Measurements from ENCODE around the gene FOXN1.

Gene FOXN1

DNA sequence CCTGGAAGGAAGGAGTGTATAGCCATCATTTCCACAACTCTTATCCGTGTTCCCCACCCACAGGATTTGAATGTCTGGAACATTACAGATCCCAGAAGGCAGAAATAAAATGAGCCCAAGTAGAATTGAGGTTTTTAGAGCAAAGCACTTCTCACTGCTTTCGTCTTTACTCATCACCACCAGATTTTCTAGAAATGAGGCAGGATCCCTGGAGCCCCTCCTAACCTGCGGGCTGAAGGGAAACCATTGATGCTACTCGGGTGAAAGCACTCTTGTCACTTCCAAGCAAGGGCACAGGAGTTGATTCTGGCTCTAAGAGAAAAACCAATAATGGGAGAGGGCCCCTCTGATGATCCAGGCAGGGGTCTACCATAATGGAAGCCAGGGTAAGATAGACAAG lies 73.4 kb downstream of the FOXN1 start:
- no peaks in the 10 kb centered on the region for H3K9me3 ChIP-seq (ENCODE audit: insufficient read depth, low read length)
- no peak for TF ChIP-seq SUZ12 (IDR thresholded peaks at IDR 0.05; ENCODE audit: extremely low read depth, insufficient read depth, insufficient read length)
- TF ChIP-seq YY1 (IDR thresholded peaks at IDR 0.05; ENCODE audit: insufficient read depth, insufficient read length): no peak
- no peak for TF ChIP-seq ZNF274 (IDR thresholded peaks at IDR 0.05; ENCODE audit: low read depth, low read length)
- peaks cover 12% of the 10 kb centered on the region for H3K4me1 ChIP-seq (ENCODE audit: insufficient read depth, insufficient read length)
- H3K9ac ChIP-seq (ENCODE audit: insufficient read length, low read depth): no peak overlapping the region
- H3K27me3 ChIP-seq (ENCODE audit: insufficient read depth, insufficient read length): no peaks in the 10 kb centered on the region
- no peak overlapping the region for H3K4me3 ChIP-seq (ENCODE audit: insufficient read length, low read depth)
- H3K36me3 ChIP-seq (ENCODE audit: insufficient read depth, insufficient read length, low read length): peaks cover 79% of the 10 kb centered on the region
- no peak for DNase-seq (ENCODE audit: low read depth, low spot score)

DNA sequence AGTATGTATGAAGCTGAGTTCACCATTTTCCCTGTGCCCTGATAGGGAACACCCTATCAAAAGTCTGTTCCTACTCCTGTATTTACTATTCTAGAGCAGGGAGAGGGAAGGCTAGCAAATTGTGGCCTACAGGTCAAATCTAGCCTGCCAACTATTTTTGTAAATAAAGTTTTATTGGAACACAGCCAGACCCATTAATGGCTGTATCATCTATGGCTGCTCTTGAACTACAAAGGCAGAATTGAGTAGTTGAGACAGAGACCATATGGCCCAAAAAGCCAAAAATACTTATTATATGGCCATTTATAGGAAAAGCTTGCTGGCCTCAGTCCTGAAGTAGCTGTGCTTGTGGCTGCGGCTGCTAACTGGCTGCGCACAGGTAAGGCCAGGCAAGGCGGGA lies 74.8 kb downstream of the FOXN1 start:
- H3K9me3 ChIP-seq (ENCODE audit: insufficient read depth, low read length): no peaks in the 10 kb centered on the region

DNA sequence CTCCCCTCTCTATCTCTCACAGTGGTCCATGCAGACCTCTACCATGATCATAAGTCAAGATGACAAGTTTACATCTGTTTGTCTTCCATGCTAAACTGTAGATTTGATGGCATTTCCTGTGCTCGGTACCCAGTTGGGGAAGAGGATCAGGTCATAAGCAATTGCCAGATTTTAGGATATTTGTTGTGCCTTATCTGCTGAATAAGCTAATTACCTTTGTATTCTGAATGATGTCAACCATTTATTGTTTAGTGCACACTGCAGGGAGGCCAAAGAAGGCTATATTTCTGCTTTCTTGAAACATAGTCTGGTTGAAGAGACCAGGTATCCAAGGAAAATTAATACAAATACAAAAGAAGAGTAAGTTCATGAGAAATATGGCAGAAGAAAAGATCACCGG lies 76.4 kb downstream of the FOXN1 start:
- Histone ChIP-seq H3K36me3 (ENCODE audit: insufficient read depth, insufficient read length, low read length) (peaks cover 91% of the 10 kb centered on the region), H3K27me3 (ENCODE audit: insufficient read depth, insufficient read length) (no peaks in the 10 kb centered on the region), H3K9ac (ENCODE audit: insufficient read length, low read depth) (no peak overlapping the region), H3K9me3 (ENCODE audit: insufficient read depth, low read length) (no peaks in the 10 kb centered on the region), H3K4me1 (ENCODE audit: insufficient read depth, insufficient read length) (no peaks in the 10 kb centered on the region), H3K4me3 (ENCODE audit: insufficient read length, low read depth) (no peak overlapping the region)
- TF ChIP-seq YY1 (IDR thresholded peaks at IDR 0.05; ENCODE audit: insufficient read depth, insufficient read length) (no peak), SUZ12 (IDR thresholded peaks at IDR 0.05; ENCODE audit: extremely low read depth, insufficient read depth, insufficient read length) (no peak), ZNF274 (IDR thresholded peaks at IDR 0.05; ENCODE audit: low read depth, low read length) (no peak)
- no peak for DNase-seq (ENCODE audit: low read depth, low spot score)

More for the DNA sequence above, 74.8 kb downstream of the FOXN1 start:
- no peak for DNase-seq (ENCODE audit: low read depth, low spot score)
- Histone ChIP-seq H3K9ac (ENCODE audit: insufficient read length, low read depth) (no peak overlapping the region), H3K4me3 (ENCODE audit: insufficient read length, low read depth) (no peak overlapping the region), H3K27me3 (ENCODE audit: insufficient read depth, insufficient read length) (no peaks in the 10 kb centered on the region), H3K4me1 (ENCODE audit: insufficient read depth, insufficient read length) (peaks cover 3% of the 10 kb centered on the region), H3K36me3 (ENCODE audit: insufficient read depth, insufficient read length, low read length) (peaks cover 85% of the 10 kb centered on the region)
- TF ChIP-seq SUZ12 (IDR thresholded peaks at IDR 0.05; ENCODE audit: extremely low read depth, insufficient read depth, insufficient read length) (no peak), YY1 (IDR thresholded peaks at IDR 0.05; ENCODE audit: insufficient read depth, insufficient read length) (no peak), ZNF274 (IDR thresholded peaks at IDR 0.05; ENCODE audit: low read depth, low read length) (no peak)

DNA sequence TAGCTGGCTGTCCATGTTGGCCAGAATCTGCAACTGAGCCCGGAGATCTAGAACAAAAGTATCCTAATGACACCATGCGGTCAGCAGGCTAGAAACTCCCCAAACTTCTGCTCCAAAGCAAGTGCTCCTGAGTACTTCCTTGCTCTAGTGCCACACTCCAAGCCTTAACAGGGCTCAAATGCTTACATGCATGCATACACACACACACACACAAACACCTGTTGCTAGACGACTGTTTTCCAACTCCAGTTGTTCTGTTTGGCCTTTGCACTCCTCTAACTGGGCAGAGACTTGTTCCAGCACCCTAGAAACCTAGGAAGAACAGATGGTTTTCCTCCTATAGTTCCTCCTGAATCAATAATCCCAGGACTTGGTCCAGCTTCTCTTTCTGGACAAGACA lies 78.3 kb downstream of the FOXN1 start:
- Histone ChIP-seq H3K27me3 (ENCODE audit: insufficient read depth, insufficient read length) (no peaks in the 10 kb centered on the region), H3K9me3 (ENCODE audit: insufficient read depth, low read length) (no peaks in the 10 kb centered on the region), H3K36me3 (ENCODE audit: insufficient read depth, insufficient read length, low read length) (peaks cover 86% of the 10 kb centered on the region), H3K4me3 (ENCODE audit: insufficient read length, low read depth) (no peak overlapping the region), H3K9ac (ENCODE audit: insufficient read length, low read depth) (no peak overlapping the region), H3K4me1 (ENCODE audit: insufficient read depth, insufficient read length) (no peaks in the 10 kb centered on the region)
- TF ChIP-seq YY1 (IDR thresholded peaks at IDR 0.05; ENCODE audit: insufficient read depth, insufficient read length) (no peak), ZNF274 (IDR thresholded peaks at IDR 0.05; ENCODE audit: low read depth, low read length) (no peak), SUZ12 (IDR thresholded peaks at IDR 0.05; ENCODE audit: extremely low read depth, insufficient read depth, insufficient read length) (no peak)
- DNase-seq (ENCODE audit: low read depth, low spot score): no peak

DNA sequence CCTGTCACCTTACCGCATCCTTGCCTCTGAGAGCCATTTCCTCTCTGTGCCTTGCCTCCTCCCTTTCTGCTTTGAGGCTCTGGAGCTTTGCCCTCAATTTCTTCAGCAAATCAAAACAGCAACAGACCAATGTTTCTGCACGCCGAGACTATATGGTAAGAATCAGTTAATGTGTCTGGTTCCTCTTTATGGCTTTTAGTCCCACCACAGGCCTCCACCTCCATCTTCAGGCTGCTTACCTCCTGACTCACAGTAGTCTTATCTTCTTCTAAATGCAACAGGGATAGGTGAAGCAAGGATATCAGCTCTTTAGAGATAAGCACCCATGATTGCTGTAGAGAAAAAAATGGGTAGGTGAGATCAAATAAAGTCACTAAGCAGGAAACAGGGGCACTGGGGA lies 79.7 kb downstream of the FOXN1 start:
- H3K27me3 ChIP-seq (ENCODE audit: insufficient read depth, insufficient read length): no peaks in the 10 kb centered on the region
- peaks cover 82% of the 10 kb centered on the region for H3K36me3 ChIP-seq (ENCODE audit: insufficient read depth, insufficient read length, low read length)
- no peak overlapping the region for H3K9ac ChIP-seq (ENCODE audit: insufficient read length, low read depth)
- no peaks in the 10 kb centered on the region for H3K4me1 ChIP-seq (ENCODE audit: insufficient read depth, insufficient read length)
- H3K4me3 ChIP-seq (ENCODE audit: insufficient read length, low read depth): no peak overlapping the region
- TF ChIP-seq YY1 (IDR thresholded peaks at IDR 0.05; ENCODE audit: insufficient read depth, insufficient read length) (no peak), SUZ12 (IDR thresholded peaks at IDR 0.05; ENCODE audit: extremely low read depth, insufficient read depth, insufficient read length) (no peak), ZNF274 (IDR thresholded peaks at IDR 0.05; ENCODE audit: low read depth, low read length) (no peak)
- no peak for DNase-seq (ENCODE audit: low read depth, low spot score)
- H3K9me3 ChIP-seq (ENCODE audit: insufficient read depth, low read length): no peaks in the 10 kb centered on the region

Data from NT2/D1 (cell line).